ENCODE measurements around the gene CCAR1. TPM values are rescaled to one million over a fixed set of nuclear protein-coding genes. Genes with fewer than 3 reads are reported as not detected.
A peak's percentile ranks its signal among the peaks of the same experiment; 100 is the strongest.
"Not testable (repeated sequence)": the region's sequence is repeated elsewhere in the genome, so short reads cannot be mapped to it uniquely, and the experiment has no call there.

CCAR1 gene, protein sequence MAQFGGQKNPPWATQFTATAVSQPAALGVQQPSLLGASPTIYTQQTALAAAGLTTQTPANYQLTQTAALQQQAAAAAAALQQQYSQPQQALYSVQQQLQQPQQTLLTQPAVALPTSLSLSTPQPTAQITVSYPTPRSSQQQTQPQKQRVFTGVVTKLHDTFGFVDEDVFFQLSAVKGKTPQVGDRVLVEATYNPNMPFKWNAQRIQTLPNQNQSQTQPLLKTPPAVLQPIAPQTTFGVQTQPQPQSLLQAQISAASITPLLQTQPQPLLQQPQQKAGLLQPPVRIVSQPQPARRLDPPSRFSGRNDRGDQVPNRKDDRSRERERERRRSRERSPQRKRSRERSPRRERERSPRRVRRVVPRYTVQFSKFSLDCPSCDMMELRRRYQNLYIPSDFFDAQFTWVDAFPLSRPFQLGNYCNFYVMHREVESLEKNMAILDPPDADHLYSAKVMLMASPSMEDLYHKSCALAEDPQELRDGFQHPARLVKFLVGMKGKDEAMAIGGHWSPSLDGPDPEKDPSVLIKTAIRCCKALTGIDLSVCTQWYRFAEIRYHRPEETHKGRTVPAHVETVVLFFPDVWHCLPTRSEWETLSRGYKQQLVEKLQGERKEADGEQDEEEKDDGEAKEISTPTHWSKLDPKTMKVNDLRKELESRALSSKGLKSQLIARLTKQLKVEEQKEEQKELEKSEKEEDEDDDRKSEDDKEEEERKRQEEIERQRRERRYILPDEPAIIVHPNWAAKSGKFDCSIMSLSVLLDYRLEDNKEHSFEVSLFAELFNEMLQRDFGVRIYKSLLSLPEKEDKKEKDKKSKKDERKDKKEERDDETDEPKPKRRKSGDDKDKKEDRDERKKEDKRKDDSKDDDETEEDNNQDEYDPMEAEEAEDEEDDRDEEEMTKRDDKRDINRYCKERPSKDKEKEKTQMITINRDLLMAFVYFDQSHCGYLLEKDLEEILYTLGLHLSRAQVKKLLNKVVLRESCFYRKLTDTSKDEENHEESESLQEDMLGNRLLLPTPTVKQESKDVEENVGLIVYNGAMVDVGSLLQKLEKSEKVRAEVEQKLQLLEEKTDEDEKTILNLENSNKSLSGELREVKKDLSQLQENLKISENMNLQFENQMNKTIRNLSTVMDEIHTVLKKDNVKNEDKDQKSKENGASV
- total RNA-seq = 42.1 and 44.2 TPM in 2 replicates
- polyA plus RNA-seq (2012) = 29.8 TPM

DNA sequence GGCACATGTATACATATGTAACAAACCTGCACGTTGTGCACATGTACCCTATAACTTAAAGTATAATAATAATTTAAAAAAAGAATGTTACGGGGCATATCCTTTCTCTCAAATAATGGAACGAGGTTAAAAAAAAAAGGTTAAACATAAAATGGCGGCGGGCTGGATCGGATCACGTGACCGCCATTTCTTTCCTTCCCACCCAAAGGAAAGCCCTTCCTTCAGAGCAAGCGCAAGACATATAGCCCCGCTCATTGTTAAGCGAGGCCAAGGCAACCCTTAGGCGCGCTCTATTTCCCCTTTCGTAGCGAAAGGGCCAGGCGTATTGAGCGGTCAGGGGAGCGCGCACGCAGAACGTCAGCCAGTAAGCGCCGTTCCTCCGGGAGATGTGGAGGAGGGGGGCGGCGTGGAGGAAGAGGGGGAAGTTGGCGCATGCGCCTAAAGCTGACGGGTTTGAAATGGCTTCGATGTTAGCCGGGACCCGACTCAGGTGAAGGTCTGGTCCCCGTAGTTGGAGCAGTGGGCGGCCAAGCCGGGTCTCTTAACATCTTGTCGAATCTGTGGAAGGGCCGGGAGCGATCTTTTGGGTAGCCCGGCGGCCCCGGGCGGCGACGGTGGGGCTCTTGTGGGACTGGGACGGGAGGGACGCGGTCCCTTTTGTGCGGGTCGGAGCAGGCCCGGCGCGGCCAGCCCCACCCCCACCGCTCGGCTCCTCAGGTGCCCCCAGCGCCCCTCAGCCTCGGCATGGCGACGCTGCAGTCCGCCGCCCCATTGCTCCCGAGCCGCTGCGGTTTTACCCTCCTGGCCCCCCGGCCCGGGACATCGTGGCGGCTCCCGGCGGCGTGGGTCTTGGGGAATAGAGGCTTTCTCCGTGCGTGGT is at the start of gene CCAR1:
CCAR1 (plus strand) TSS at position 447 of the 880 bp plus-strand sequence. CDS start 1,266 bp downstream, outside the sequence.
- peak; percentile 99 for DNase-seq (ENCODE audit: low read depth)

DNA sequence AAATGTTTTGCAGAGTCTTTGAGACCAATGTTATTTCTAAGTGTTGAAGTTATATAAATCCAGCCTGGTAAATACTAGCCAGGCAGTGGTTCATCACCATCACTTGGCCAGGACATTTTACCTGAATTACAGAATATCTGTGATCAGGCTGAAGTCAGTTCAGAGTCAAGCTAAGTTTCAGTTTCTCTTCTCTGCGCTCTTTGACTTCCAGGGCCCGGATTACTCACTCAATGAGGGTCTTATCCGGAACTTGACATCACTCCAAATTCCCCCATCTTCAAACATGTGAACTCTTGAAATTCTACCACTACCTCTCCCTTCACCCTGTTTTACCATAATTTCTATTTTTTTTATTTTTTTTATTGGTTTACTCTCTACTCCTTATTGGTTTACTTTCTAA is 36.6 kb upstream of the CCAR1 start:
- no peak for DNase-seq (ENCODE audit: low read depth)

DNA sequence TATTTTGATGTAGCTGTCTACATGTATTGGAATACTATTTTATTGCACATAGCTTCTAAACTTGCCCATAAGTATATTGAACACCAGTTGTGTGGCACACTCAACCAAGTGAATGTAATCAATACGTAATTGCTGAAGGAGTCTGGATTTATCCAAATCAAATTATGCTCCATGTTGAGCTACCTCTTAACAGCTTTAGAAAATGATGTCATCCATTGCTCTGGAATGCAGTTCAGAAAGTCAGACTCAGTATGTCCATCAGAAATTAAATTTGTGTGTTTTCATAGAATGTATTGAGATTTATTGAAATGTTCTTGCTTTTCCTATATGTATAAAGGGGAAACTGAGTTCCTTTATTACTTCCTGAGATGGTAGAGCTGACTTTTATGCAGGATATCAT is 25.0 kb upstream of the CCAR1 start:
- peak; percentile 25 for DNase-seq (ENCODE audit: low read depth)

DNA sequence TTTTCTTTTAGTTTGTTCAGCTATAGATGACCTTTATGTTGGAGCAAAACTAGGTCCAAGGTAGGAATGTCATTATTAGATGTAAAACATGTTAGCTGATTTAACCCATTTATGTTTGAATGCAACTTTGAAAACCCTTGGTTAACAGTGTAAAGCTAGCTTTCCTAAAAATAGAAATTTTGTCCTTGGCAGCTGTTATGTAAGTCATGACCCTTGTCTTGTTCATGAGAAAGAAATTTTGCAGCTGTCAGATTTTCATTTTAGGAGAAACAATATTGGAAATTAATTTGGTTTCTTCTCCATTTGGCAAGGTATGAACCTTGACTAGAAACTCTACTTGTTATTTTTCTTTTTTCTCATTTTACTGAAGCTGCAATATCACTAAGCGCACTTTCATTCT is 23.9 kb upstream of the CCAR1 start:
- peak; percentile 74 for DNase-seq (ENCODE audit: low read depth)

DNA sequence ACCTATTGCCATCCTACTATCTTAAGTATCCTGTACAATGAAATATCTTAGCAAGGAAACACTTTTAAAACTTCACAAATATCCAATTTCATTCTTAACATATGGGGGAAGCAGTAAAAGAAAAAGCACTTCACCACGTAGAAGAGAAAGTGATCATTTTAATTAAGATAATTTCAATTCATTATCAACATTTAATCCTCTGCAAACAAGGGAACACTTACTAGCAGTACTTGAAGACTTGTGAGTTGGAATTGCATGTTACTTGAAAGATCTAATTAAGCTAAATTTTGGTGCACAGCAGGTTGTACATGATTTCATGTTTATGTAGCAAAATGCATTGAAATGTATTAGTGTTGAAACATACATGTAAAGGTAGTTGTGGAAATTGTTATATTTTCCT is 20.8 kb upstream of the CCAR1 start:
- DNase-seq (ENCODE audit: low read depth) = no peak

DNA sequence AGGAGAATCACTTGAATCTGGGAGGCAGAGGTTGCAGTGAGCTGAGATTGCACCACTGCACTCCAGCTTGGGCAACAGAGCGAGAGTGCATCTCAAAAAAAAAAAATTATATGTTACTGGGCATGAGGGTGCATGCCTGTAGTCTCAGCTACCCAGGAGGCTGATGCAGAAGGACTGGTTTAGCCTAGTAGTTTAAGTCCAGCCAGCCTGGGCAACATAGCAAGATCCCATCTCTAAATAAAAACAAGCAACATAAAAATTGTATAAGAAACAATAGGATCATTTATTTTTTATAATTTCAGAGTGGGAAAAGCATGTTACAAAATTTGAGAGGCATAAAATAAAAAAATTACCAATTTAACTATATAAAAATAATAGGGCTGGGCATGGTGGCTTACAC is 15.5 kb upstream of the CCAR1 start:
- no peak for DNase-seq (ENCODE audit: low read depth)

DNA sequence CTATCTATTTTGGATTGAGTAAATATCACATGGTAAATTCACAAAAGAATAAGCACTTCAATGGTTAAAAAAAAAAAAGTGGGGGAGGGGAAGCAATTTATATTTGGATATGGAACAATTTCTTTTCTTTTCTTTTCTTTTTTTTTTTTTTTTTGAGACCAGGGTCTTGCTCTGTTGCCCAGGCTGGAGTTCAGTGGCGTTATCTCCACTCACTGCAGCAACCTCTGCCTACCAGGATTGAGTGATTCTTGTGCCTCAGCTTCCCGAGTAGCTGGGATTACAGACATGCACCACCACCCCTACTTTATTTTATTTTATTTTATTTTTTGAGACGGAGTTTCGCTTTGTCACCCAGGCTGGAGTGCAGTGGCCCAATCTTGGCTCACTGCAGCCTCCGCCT is 12.1 kb upstream of the CCAR1 start:
- DNase-seq (ENCODE audit: low read depth) = not testable (repeated sequence)

DNA sequence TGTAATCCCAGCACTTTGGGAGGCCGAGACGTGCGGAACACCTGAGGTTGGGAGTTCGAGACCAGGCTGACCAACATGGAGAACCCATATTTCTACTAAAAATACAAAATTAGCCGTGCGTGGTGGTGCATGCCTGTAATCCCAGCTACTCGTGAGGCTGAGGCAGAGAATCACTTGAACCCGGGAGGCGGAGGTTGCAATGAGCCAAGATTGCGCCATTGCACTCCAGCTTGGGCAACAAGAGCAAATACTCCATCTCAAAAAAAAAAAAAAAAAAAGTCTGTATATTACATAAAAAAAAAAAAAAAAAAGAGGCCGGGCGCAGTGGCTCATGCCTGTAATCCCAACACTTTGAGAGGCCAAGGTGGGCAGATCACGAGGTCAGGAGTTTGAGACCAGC is 8.0 kb upstream of the CCAR1 start:
- not testable (repeated sequence) for DNase-seq (ENCODE audit: low read depth)

DNA sequence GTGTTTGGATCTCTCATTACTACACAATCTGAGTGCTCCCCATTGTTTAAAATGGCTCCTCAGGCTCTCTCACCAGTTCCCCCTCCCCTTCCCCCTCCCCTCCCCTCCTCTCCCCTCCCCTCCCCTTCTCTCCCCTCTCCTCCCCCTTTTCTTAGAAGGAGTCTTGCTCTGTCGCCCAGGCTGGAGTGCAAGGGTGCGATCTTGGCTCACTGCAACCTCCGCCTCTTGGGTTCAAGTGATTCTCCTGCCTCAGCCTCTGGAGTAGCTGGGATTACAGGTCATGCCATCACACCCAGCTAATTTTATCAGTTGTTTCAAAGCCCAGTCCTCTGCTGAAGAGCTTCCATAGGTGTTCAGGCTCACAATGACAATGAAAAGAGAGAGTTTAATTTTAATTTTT is 3.6 kb upstream of the CCAR1 start:
- no peak for DNase-seq (ENCODE audit: low read depth)

DNA sequence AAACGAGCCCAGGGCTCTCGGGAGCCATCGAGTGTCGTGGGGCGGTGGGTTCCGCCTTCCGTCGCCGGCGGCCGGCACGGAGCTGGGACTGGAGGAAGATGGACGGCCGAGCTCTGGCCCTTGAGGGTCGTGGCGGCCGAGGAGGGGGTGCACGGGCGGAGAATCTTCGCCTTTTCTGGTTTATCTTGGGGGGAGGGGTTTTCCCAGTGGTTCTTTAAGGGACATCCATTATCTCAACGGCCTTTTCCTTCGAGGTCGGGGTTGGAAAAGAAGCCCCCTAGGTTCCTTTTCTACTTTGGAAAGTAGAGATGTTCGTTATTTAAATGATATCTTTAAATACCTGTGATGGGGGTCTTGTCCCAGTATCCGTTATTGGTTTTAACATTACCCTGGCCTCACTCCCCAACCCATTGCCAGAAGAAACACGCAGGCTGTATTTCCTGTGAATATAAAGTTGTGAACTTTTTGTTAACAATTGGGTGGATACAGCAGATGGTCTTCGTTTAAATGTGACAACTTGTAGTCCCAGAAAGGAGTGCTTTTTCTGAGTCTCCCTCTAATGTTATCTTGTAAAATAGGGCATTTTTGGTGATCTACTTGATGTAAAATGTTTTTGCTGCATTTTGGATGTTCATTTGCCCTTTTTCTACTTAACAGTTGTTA is 765 bp downstream of the CCAR1 start:
- peak; percentile 6 for DNase-seq (ENCODE audit: low read depth)

DNA sequence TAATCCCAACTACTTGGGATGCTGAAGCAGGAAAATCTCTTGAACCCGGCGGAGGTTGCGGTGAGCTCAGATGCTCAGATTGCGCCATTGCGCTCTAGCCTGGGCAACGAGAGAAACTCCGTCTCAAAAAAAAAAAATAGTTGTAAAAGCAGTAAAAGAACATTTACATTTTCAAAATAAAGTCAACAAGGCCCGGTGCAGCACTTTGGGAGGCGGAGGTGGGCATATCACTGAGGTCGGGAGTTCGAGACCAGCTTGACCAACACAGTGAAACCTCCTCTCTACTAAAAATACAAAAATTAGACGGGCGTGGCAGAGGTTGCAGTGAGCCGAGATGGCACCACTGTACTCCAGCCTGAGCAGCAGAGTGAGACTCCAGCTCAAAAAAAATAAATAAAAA is 4.0 kb downstream of the CCAR1 start:
- no peak for DNase-seq (ENCODE audit: low read depth)

DNA sequence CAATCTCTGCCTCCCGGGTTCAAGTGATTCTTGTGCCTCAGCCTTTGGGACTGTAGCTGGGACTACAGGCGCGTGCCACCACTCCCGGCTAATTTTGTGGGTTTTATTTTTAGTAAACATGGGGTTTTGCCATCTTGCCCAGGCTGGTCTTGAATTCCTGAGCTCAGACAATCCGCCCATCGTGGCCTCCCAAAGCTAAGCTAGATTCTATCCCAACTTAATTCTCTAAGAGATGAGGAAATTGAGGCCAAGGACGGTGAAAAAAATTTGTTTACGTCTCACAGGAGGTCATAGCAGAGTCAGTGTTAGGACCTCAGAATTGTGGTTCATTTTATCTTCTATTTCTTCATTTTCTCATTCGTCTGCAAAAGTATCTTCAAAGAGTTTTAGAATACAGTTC is 6.1 kb downstream of the CCAR1 start:
- peak; percentile 50 for DNase-seq (ENCODE audit: low read depth)

DNA sequence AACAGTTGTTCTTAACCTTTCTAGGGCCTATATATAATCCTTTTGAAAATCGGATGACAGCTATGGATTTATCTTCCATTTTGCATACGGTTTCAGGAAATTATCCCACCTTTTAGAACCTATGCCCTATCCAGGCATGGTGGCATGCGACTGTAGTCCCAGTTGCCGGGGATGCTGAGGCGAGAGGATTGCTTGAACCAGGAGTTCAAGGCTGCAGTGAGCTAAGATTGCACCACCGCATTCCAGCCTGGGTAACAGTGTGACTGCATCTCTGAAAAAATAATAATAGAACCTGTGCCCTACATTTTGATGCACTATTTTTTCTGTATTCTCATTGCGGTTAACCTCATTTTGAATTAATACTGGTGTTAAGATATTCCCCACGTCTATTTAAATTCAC is 11.6 kb downstream of the CCAR1 start:
- DNase-seq (ENCODE audit: low read depth) = no peak

DNA sequence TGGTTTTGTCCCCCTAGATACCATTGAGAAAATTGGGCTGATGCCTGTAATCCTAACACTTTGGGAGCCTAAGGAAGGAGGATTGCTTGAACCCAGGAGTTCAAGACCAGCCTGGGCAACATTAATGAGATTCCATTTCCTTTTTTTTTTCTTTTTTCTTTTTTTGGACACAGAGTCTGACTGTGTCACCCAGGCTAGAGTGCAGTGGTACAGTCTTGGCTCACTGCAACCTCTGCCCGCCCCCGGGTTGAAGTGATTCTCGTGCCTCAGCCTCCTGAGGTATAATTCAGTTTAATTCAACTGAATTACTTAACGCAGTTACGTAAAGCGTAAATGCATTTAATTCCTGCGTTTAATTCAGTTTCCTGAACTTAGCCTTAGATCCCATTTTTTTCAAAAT is 13.3 kb downstream of the CCAR1 start:
- no peak for DNase-seq (ENCODE audit: low read depth)

DNA sequence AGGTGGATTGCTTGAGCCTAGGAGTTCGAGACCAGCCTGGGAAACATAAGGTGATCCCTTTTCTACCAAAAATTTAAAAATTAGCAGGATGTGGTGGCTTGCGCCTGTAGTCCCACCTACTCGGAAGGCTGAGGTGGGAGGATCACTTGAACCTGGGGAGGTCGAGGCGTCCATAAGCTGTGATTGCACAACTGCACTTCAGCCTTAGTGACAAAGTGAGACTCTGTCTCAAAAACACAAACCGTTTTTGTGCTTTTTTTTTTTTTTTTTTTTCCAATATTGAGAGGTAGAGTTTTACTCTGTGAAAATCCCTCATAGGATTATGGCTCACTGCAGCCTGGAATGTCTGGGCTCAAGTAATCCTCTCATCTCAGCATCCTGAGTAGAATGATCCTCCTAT is 14.1 kb downstream of the CCAR1 start:
- DNase-seq (ENCODE audit: low read depth) = no peak

DNA sequence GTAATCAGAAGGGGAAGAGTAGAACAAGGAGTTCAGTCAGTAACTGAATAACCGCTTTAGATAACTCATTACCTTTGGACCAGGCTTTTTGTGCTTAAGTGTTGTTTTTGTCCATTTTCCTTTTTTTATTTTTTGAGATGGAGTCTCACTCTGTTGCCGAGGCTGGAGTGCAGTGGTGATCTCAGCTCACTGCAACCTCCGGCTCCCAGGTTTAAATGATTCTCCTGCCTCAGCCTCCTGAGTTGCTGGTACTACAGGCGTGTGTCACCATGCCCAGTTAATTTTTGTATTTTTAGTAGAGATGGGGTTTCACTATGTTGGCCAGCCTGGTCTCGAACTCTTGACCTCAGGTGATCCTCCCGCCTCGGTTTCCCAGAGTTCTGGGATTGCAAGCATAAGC is 14.7 kb downstream of the CCAR1 start:
- not testable (repeated sequence) for DNase-seq (ENCODE audit: low read depth)

DNA sequence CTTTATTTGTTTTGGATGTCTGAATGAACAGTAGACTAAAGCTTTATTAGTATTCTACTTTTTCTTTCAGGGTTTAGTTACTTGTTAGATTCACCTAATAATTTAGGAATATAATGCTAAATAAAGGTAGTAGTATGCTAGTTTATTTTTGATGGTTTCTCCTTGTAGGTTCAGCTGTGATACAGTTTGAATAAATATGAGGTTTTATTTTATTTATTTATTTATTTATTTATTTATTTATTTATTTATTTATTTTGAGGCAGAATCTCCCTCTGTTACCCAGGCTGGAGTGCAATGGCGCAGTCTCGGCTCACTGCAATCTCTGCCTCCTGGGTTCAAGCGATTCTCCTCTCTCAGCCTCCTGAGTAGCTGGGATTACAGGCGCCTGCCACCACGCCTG is 19.6 kb downstream of the CCAR1 start:
- not testable (repeated sequence) for DNase-seq (ENCODE audit: low read depth)

DNA sequence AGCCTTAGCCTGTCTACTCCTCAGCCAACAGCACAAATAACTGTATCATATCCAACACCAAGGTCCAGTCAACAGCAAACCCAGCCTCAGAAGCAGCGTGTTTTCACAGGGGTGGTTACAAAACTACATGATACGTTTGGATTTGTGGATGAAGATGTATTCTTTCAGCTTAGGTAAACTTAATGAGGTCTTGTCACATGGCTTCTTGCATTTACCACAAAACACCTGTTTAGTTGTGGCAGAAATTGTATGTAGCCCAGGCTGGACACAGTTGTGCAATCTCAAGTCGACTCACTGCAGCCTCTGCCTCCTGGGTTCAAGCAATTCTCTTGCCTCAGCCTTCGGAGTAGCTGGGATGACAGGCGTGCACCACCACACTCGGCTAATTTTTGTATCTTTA is 21.4 kb downstream of the CCAR1 start:
- peak; percentile 34 for DNase-seq (ENCODE audit: low read depth)

DNA sequence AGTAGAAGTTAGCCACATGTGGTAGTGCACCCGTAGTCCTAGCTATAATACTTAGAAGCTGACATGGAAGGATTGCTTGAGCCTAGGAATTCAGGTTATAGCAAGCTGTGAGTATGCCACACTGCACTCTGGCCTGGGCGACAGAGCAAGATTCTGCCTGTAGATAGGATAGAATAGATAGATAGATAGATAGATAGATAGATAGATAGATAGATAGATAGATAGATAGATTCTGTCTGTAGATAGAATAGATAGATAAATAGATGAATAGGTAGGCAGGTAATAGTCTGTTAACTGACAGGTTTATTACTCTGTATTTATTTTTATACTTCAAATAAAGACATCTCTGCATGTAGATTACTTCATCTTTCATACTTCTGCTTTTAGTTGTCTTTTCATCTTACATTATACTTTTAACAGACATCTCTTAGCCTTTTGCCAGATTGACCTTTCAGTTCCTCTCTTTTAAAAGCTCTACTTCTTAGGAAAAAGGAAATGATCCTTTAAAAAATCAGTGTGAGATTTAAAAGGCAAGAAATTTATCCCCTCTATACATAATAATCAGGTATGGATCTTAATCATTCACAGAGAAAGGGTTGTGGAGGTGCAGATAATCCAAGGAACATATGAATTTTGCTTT is 31.8 kb downstream of the CCAR1 start:
- DNase-seq (ENCODE audit: low read depth) = no peak

DNA sequence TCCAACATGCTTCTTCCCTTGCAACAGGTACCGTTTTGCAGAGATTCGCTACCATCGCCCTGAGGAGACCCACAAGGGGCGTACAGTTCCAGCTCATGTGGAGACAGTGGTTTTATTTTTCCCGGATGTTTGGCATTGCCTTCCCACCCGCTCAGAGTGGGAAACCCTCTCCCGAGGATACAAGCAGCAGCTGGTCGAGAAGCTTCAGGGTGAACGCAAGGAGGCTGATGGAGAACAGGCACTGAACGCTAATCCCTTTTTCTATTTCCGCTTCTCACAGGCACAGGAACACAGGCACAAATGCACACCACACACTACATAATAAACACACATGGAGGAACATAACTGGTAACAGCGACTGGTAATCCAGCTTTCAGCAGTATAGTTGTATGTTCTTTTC is 35.2 kb downstream of the CCAR1 start:
- peak; percentile 37 for DNase-seq (ENCODE audit: low read depth)
